ENCODE measurements around the gene S100A2. TPM values are rescaled to one million over a fixed set of nuclear protein-coding genes. Genes with fewer than 3 reads are reported as not detected.
A peak's percentile ranks its signal among the peaks of the same experiment; 100 is the strongest.

Gene S100A2
- total and polyA plus RNA-seq, 2 of the 13 experiments (the other 11 are each of a cell fraction or from before 2014, with no cell fraction given) = 1.2 TPM

- TF ChIP-seq, protein P1, sequence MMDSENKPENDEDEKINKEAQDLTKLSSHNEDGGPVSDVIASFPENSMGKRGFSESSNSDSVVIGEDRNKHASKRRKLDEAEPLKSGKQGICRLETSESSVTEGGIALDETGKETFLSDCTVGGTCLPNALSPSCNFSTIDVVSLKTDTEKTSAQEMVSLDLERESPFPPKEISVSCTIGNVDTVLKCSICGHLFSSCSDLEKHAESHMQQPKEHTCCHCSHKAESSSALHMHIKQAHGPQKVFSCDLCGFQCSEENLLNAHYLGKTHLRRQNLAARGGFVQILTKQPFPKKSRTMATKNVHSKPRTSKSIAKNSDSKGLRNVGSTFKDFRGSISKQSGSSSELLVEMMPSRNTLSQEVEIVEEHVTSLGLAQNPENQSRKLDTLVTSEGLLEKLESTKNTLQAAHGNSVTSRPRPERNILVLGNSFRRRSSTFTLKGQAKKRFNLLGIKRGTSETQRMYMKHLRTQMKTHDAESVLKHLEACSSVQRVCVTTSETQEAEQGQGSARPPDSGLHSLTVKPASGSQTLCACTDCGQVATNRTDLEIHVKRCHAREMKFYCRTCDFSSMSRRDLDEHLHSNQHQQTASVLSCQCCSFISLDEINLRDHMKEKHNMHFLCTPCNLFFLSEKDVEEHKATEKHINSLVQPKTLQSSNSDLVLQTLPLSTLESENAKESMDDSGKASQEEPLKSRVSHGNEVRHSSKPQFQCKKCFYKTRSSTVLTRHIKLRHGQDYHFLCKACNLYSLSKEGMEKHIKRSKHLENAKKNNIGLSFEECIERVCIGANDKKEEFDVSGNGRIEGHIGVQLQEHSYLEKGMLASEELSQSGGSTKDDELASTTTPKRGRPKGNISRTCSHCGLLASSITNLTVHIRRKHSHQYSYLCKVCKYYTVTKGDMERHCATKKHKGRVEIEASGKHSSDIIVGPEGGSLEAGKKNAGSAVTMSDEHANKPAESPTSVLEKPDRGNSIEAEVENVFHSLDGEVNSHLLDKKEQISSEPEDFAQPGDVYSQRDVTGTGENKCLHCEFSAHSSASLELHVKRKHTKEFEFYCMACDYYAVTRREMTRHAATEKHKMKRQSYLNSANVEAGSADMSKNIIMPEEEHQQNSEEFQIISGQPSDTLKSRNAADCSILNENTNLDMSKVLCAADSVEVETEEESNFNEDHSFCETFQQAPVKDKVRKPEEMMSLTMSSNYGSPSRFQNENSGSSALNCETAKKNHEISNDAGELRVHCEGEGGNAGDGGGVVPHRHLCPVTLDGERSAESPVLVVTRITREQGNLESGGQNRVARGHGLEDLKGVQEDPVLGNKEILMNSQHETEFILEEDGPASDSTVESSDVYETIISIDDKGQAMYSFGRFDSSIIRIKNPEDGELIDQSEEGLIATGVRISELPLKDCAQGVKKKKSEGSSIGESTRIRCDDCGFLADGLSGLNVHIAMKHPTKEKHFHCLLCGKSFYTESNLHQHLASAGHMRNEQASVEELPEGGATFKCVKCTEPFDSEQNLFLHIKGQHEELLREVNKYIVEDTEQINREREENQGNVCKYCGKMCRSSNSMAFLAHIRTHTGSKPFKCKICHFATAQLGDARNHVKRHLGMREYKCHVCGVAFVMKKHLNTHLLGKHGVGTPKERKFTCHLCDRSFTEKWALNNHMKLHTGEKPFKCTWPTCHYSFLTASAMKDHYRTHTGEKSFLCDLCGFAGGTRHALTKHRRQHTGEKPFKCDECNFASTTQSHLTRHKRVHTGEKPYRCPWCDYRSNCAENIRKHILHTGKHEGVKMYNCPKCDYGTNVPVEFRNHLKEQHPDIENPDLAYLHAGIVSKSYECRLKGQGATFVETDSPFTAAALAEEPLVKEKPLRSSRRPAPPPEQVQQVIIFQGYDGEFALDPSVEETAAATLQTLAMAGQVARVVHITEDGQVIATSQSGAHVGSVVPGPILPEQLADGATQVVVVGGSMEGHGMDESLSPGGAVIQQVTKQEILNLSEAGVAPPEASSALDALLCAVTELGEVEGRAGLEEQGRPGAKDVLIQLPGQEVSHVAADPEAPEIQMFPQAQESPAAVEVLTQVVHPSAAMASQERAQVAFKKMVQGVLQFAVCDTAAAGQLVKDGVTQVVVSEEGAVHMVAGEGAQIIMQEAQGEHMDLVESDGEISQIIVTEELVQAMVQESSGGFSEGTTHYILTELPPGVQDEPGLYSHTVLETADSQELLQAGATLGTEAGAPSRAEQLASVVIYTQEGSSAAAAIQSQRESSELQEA (CRISPR knock-in tag; IDR thresholded peaks at IDR 0.05; ENCODE audit: not compliant biosample characterization) = no peak
- TF ChIP-seq, protein P2, sequence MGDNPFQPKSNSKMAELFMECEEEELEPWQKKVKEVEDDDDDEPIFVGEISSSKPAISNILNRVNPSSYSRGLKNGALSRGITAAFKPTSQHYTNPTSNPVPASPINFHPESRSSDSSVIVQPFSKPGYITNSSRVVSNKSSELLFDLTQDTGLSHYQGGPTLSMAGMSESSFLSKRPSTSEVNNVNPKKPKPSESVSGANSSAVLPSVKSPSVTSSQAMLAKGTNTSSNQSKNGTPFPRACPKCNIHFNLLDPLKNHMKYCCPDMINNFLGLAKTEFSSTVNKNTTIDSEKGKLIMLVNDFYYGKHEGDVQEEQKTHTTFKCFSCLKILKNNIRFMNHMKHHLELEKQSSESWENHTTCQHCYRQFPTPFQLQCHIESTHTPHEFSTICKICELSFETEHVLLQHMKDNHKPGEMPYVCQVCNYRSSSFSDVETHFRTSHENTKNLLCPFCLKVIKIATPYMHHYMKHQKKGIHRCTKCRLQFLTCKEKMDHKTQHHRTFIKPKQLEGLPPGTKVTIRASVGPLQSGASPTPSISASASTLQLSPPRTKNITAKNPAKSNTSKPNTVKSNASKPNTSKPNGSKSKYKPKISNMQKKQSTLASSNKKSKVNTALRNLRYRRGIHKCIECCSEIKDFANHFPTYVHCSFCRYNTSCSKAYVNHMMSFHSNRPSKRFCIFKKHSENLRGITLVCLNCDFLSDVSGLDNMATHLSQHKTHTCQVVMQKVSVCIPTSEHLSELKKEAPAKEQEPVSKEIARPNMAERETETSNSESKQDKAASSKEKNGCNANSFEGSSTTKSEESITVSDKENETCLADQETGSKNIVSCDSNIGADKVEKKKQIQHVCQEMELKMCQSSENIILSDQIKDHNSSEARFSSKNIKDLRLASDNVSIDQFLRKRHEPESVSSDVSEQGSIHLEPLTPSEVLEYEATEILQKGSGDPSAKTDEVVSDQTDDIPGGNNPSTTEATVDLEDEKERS (CRISPR knock-in tag; IDR thresholded peaks at IDR 0.05) = no peak
- TF ChIP-seq MYC (CRISPR knock-in tag; IDR thresholded peaks at IDR 0.05; ENCODE audit: borderline replicate concordance) (peak; percentile 59; the same call in 1 of the 2 replicates), HNF4G (IDR thresholded peaks at IDR 0.05; ENCODE audit: borderline replicate concordance, low read depth, low read length) (no peak), HNF4G (CRISPR knock-in tag; IDR thresholded peaks at IDR 0.05; ENCODE audit: borderline replicate concordance, low read depth) (no peak), ZNF17 (CRISPR knock-in tag; IDR thresholded peaks at IDR 0.05) (no peak), ZNF776 (CRISPR knock-in tag; IDR thresholded peaks at IDR 0.05) (no peak), ARNT2 (CRISPR knock-in tag; IDR thresholded peaks at IDR 0.05; ENCODE audit: low read depth) (no peak), ZNF816 (CRISPR knock-in tag; IDR thresholded peaks at IDR 0.05; ENCODE audit: borderline replicate concordance) (no peak), RARA (CRISPR knock-in tag; IDR thresholded peaks at IDR 0.05) (no peak), FOXC1 (CRISPR knock-in tag; IDR thresholded peaks at IDR 0.05; ENCODE audit: borderline replicate concordance) (no peak), ZNF343 (CRISPR knock-in tag; IDR thresholded peaks at IDR 0.05) (no peak), SOX6 (IDR thresholded peaks at IDR 0.05) (no peak), SOX6 (CRISPR knock-in tag; IDR thresholded peaks at IDR 0.05) (peak; percentile 68), ZNF720 (CRISPR knock-in tag; IDR thresholded peaks at IDR 0.05) (no peak), PHF20 (CRISPR knock-in tag; IDR thresholded peaks at IDR 0.05) (no peak), ZNF691 (CRISPR knock-in tag; IDR thresholded peaks at IDR 0.05; ENCODE audit: borderline replicate concordance, low read depth) (no peak), RFXAP (CRISPR knock-in tag; IDR thresholded peaks at IDR 0.05; ENCODE audit: borderline replicate concordance) (no peak), ZFP1 (CRISPR knock-in tag; IDR thresholded peaks at IDR 0.05) (0 out of 2 replicates have a peak, but pooled peaks have one; percentile 35)
These were observed 2.9 kb upstream of the S100A2 start (continued) for GRCh38 chr1:153568367-153569099.

All from HepG2 (cell line).